ENCODE measurements around the gene DNM2. TPM values are rescaled to one million over a fixed set of nuclear protein-coding genes. Genes with fewer than 3 reads are reported as not detected.

Gene DNM2
- total RNA-seq, 1 experiment from 2014 or later: 125 TPM

DNA sequence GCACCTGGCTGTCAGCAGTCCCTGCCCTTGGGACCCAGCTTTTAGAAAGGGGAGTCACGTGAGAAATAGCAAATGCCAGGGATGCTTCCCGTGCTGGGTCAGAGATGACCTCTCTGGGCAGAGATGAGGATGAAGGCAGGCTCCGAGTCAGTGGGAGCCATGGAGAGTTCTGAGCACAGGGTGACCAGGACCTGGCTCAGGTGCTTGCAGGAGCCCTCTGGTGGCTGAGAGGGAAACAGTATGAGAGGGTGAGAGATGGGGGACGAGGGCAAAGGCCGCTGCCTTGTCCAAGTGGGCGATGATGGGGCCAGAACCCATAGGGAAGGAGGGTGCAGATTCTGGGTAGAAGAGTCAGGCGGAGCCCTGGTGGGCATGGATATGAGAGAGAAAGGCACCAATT is 102.3 kb downstream of the DNM2 start:
- no peak overlapping the region for H3K27ac ChIP-seq (ENCODE audit: low read length)
- H3K27me3 ChIP-seq (ENCODE audit: control insufficient read depth, insufficient read depth, low read length): no peaks in the 10 kb centered on the region
- intact Hi-C loops (cut with micrococcal nuclease; ENCODE audit: unreplicated experiment): no loop called here
- H3K9me3 ChIP-seq (ENCODE audit: control insufficient read depth, insufficient read depth, low read depth, low read length): no peaks in the 10 kb centered on the region
- peak; percentile 52; the same call in 1 of the 2 replicates for ATAC-seq
- BruUV-seq (replicated peaks): no TSS peak
- DNase-seq (ENCODE audit: low read depth, low spot score): no peak
- CTCF ChIA-PET: interaction anchor here (1.0 kb wide), 2 partner anchors 10 to 102 kb away, joined by 3 to 4 read pairs; partner anchors contain the start of gene DNM2
- no peak; the same call in 1 of the 2 replicates for TF ChIP-seq CTCF (IDR thresholded peaks at IDR 0.05)
- H3K4me3 ChIP-seq (ENCODE audit: low read depth in 2 of 2, low read length in 2 of 2): no peak overlapping the region
- POLR2A ChIA-PET: no interaction called here
- H3K4me1 ChIP-seq (ENCODE audit: control insufficient read depth, insufficient read depth, low read length): no peaks in the 10 kb centered on the region
- in situ Hi-C loops (cut with HindIII; ENCODE audit: low pct_unique_long_range_greater_than_20kb, low sequenced_read_pairs): no loop called here
- no peaks in the 10 kb centered on the region for H3K36me3 ChIP-seq (ENCODE audit: control insufficient read depth, insufficient read depth, low read length)

DNA sequence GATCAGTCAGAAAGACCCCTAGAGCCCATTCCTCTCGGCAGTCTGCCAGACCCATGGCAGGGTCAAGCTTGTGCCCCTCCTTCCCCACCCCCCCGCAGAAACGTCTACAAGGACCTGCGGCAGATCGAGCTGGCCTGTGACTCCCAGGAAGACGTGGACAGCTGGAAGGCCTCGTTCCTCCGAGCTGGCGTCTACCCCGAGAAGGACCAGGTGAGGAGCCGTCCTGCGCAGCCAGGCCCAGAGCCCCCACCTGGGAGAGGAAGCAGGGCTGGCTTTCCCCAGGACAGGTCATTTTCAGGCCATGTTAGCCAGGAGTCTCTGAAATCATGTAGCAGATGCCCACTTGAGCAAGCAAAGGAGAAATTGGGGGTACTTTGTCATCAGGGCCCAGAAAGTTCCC is 105.8 kb downstream of the DNM2 start:
- intact Hi-C loops (cut with micrococcal nuclease; ENCODE audit: unreplicated experiment): no loop called here
- DNase-seq (ENCODE audit: low read depth, low spot score) (no peak), ATAC-seq (no peak)
- TF ChIP-seq SIN3A (IDR thresholded peaks at IDR 0.05; ENCODE audit: borderline replicate concordance, insufficient read depth, low read depth, low read length): no peak
- no peak for TF ChIP-seq POLR2AphosphoS5 (IDR thresholded peaks at IDR 0.05; ENCODE audit: low read depth, low read length)
- TF ChIP-seq, protein P1, sequence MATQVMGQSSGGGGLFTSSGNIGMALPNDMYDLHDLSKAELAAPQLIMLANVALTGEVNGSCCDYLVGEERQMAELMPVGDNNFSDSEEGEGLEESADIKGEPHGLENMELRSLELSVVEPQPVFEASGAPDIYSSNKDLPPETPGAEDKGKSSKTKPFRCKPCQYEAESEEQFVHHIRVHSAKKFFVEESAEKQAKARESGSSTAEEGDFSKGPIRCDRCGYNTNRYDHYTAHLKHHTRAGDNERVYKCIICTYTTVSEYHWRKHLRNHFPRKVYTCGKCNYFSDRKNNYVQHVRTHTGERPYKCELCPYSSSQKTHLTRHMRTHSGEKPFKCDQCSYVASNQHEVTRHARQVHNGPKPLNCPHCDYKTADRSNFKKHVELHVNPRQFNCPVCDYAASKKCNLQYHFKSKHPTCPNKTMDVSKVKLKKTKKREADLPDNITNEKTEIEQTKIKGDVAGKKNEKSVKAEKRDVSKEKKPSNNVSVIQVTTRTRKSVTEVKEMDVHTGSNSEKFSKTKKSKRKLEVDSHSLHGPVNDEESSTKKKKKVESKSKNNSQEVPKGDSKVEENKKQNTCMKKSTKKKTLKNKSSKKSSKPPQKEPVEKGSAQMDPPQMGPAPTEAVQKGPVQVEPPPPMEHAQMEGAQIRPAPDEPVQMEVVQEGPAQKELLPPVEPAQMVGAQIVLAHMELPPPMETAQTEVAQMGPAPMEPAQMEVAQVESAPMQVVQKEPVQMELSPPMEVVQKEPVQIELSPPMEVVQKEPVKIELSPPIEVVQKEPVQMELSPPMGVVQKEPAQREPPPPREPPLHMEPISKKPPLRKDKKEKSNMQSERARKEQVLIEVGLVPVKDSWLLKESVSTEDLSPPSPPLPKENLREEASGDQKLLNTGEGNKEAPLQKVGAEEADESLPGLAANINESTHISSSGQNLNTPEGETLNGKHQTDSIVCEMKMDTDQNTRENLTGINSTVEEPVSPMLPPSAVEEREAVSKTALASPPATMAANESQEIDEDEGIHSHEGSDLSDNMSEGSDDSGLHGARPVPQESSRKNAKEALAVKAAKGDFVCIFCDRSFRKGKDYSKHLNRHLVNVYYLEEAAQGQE (IDR thresholded peaks at IDR 0.05; ENCODE audit: insufficient read depth in 1 of 2, low read depth in 2 of 2, low read length in 1 of 2): no peak
- TF ChIP-seq CTCF (IDR thresholded peaks at IDR 0.05): no peak
- no peak for TF ChIP-seq TCF7L2 (IDR thresholded peaks at IDR 0.05; ENCODE audit: low read depth, low read length)
- ChIA-PET CTCF (no interaction called here), POLR2A (interaction anchor here (0.6 kb wide), 1 partner anchor 30 kb away, joined by 4 read pairs; no protein-coding TSS in a partner anchor)
- H3K4me3 ChIP-seq (ENCODE audit: low read depth in 2 of 2, low read length in 2 of 2): no peak overlapping the region
- BruUV-seq (replicated peaks): no TSS peak
- H3K9me3 ChIP-seq (ENCODE audit: control insufficient read depth, insufficient read depth, low read depth, low read length): no peaks in the 10 kb centered on the region
- H3K4me1 ChIP-seq (ENCODE audit: control insufficient read depth, insufficient read depth, low read length): no peaks in the 10 kb centered on the region
- no peaks in the 10 kb centered on the region for H3K36me3 ChIP-seq (ENCODE audit: control insufficient read depth, insufficient read depth, low read length)
- in situ Hi-C loops (cut with HindIII; ENCODE audit: low pct_unique_long_range_greater_than_20kb, low sequenced_read_pairs): no loop called here
- H3K27ac ChIP-seq (ENCODE audit: low read length): no peak overlapping the region
- no peaks in the 10 kb centered on the region for H3K27me3 ChIP-seq (ENCODE audit: control insufficient read depth, insufficient read depth, low read length)
